BJ (cell line): ENCODE results near the gene PITPNC1. TPM values are rescaled to one million over a fixed set of nuclear protein-coding genes. Genes with fewer than 3 reads are reported as not detected.
"Not testable (repeated sequence)": the region's sequence is repeated elsewhere in the genome, so short reads cannot be mapped to it uniquely, and the experiment has no call there.

ENCODE experiments used
- CTCF ChIA-PET: fragments of 350-600 bp; formaldehyde crosslinking; extraction: SDS; loops from one replicate; lab custom pipeline; 2021; ENCODE audit warnings: antibody characterized with exemption, inconsistent platforms; lab: Yijun Ruan, JAX
- POLR2A ChIA-PET: fragments of 300-600 bp; sonication (Branson Sonifier 250); formaldehyde crosslinking; extraction: SDS; loops from one replicate; lab custom pipeline; 2021; ENCODE audit warnings: antibody characterized with exemption; lab: Charles Lee
- DNase-seq: peaks from one replicate; pipeline ENCODE4 v3.0.0-alpha.2; 2011; ENCODE audit warnings: low read depth
- H3K27me3 ChIP-seq: 2 replicates; pipeline ENCODE4 v1.6.0; 2011; ENCODE audit warnings: low read length; ENCODE audit not compliant: control insufficient read depth, insufficient read depth
- H3K36me3 ChIP-seq: 2 replicates; pipeline ENCODE4 v1.5.1; 2011; ENCODE audit warnings: low read length; ENCODE audit not compliant: control insufficient read depth, insufficient read depth
- H3K4me3 ChIP-seq: 2 replicates; pipeline ENCODE4 v1.5.1; 2011; ENCODE audit warnings: low read depth, mild to moderate bottlenecking, control low read depth, low read length
- CTCF ChIP-seq: IDR thresholded peaks from 2 replicates; pipeline ENCODE4 v1.5.1; 2011; ENCODE audit warnings: low read depth, mild to moderate bottlenecking, control low read depth, inconsistent platforms, low read length, moderate library complexity; ENCODE audit not compliant: insufficient read depth
- polyA plus RNA-seq: library from polyadenylated mRNA; depleted of rRNA; stranded (reverse); fragments of >200 nt; gene quantifications from 2 replicates; pipeline ENCODE4 v1.2.3, GENCODE V29; 2011

Gene PITPNC1
- polyA plus RNA-seq, 1 experiment = 4.6 TPM

GRCh38 chr17:67385122-67385988, 8.3 kb downstream of the PITPNC1 start:
- Histone ChIP-seq H3K27me3 (no peaks in the 10 kb centered on the region), H3K4me3 (no peak overlapping the region), H3K36me3 (no peaks in the 10 kb centered on the region)
- CTCF ChIA-PET = interaction anchor here (0.6 to 4.4 kb wide), 3 partner anchors 76 to 303 kb away, joined by 3 to 21 read pairs (median 5); no protein-coding TSS in a partner anchor
- no peak for DNase-seq
- TF ChIP-seq CTCF = no peak
- POLR2A ChIA-PET = no interaction called here

GRCh38 chr17:67386965-67387551, 10.0 kb downstream of the PITPNC1 start:
- POLR2A ChIA-PET = no interaction called here
- Histone ChIP-seq H3K4me3 (no peak overlapping the region), H3K27me3 (no peaks in the 10 kb centered on the region), H3K36me3 (no peaks in the 10 kb centered on the region)
- CTCF ChIA-PET = interaction anchor here (0.7 to 5.0 kb wide), 12 partner anchors 8 to 301 kb away, joined by 3 to 34 read pairs (median 4); no protein-coding TSS in a partner anchor
- DNase-seq = no peak
- peak; percentile 79 for TF ChIP-seq CTCF

GRCh38 chr17:67388536-67388935, 11.5 kb downstream of the PITPNC1 start:
- H3K27me3 ChIP-seq, H3K4me3 ChIP-seq, H3K36me3 ChIP-seq, DNase-seq, POLR2A ChIA-PET: not testable (repeated sequence)
- CTCF ChIA-PET = interaction anchor here (0.6 to 5.0 kb wide), 6 partner anchors 10 to 242 kb away, joined by 3 to 34 read pairs (median 3); no protein-coding TSS in a partner anchor

- no peaks in the 10 kb centered on the region for H3K36me3 ChIP-seq
- POLR2A ChIA-PET = no interaction called here
- no peak for TF ChIP-seq CTCF
- no peaks in the 10 kb centered on the region for H3K27me3 ChIP-seq
- no peak for DNase-seq
- CTCF ChIA-PET = interaction anchor here (0.6 to 5.0 kb wide), 6 partner anchors 10 to 241 kb away, joined by 3 to 34 read pairs (median 4); no protein-coding TSS in a partner anchor
- no peak overlapping the region for H3K4me3 ChIP-seq
These were observed 11.9 kb downstream of the PITPNC1 start for GRCh38 chr17:67388986-67389385.

- TF ChIP-seq CTCF = no peak
- ChIA-PET POLR2A (no interaction called here), CTCF (interaction anchor here (0.9 to 5.0 kb wide), 5 partner anchors 11 to 240 kb away, joined by 3 to 34 read pairs (median 4); no protein-coding TSS in a partner anchor)
- H3K36me3 ChIP-seq = no peaks in the 10 kb centered on the region
- no peak overlapping the region for H3K4me3 ChIP-seq
- no peaks in the 10 kb centered on the region for H3K27me3 ChIP-seq
- DNase-seq = no peak
These were observed 13.0 kb downstream of the PITPNC1 start for GRCh38 chr17:67390006-67390645.
